GM21723 (cell line): Measurements from ENCODE around the gene UBE2U.

Experiments used
- ATAC-seq: cut with Tn5 transposase; IDR thresholded peaks from one replicate; pipeline ENCODE4 v1.9.1; 2021; ENCODE audit warnings: mild to moderate bottlenecking, moderate library complexity; ENCODE audit not compliant: unreplicated experiment

Gene UBE2U

DNA sequence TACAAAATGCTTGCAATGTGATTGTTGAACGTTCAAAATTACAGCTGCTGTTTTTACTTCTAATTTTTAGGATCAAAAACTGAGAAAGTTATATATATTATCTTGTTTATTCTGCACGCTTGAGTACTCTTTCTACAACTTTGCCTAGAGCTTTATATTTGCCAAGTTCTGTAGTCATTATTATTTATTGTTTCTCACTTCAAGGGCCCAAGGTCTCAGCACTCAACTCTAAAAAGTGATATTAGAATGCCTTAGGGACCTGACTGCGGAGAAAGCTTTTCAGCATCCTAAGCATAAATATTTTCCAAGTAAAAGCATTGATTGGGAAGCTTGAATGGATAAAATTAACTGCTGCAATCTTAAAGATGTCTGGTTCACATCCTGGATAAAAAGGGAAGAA is 83.6 kb downstream of the UBE2U start:
- ATAC-seq, result no peak

DNA sequence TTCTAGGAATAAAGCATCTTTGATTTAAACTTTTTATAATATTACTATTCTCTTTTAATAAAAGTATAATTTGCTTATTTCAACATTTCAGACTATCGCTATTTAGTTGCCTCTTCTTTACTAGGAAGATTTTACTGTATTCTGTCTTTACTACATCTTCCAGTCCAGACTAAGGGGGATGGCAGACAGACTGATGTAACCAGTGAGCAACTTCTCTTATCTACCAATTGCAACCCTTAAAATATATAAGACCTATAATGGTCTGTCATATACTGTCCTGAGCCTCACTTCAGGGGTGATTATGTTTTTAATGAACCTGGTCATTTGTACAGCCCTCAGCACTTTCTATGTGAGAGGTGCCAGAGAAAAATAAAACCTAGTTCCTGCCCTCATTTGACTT is 87.0 kb downstream of the UBE2U start:
- ATAC-seq, result no peak

GRCh38 chr1:64291931-64292330 is 88.5 kb downstream of the UBE2U start:
- ATAC-seq, result no peak

DNA sequence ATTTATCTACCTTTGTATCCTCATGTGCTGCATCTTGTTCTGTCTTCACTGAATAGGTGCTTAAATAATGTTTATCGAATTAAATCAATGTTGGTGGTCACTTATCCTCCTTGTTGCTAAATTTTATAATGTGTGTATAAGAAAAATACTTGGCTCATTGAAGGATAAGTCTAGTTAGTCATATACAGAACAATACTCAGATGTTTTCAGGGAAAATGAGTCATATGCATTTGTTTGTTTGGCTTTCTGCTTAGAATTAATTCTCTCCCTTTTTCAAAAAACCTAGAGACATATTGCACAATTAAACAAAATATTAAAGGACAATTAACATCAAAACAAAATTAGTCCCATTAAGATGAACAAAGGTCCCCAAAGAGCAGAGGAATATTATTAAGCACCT is 89.0 kb downstream of the UBE2U start:
- ATAC-seq, result no peak

- ATAC-seq, result no peak
Observed at GRCh38 chr1:64293820-64294219, 90.4 kb downstream of the UBE2U start.

DNA sequence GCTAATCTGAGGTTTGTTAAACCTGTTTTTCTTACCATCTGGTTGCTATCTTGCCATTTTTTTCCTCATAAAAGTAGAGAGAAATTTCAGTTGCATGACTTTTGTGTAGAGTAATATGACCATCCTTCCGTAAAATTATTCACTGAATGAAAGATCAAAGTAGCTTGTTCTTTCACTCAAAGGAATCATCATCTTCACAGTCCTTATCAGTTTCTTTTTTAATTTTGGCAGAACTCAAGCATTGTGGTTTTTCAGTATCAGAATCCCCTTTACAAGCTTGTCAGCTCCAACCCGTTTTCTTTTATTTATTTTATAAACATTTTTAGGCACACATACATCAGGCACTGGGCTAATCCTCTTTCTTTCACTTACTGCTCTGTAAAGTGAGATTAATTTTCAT is 91.7 kb downstream of the UBE2U start:
- ATAC-seq, result no peak

GRCh38 chr1:64295561-64295960 is 92.1 kb downstream of the UBE2U start:
- ATAC-seq, result no peak

DNA sequence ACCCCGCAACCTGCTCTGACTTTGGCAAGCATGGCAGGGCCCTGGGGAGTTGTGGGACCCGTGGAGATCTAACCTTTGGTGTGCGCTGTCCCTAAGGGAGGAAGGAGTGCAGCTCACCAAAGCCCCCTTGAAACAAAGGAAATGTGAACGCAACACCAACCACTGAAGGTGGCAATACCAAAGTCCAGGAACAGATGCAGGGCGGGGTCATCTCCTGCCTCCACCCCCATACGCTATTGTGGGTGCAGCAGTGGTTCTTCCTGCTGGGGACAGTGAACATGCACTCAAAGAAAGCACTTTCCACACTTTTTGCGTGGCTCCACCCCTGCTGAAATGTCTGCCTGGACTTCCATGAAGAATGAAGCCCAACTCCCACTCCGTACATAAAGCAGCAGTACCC is 93.0 kb downstream of the UBE2U start:
- no peak for ATAC-seq

DNA sequence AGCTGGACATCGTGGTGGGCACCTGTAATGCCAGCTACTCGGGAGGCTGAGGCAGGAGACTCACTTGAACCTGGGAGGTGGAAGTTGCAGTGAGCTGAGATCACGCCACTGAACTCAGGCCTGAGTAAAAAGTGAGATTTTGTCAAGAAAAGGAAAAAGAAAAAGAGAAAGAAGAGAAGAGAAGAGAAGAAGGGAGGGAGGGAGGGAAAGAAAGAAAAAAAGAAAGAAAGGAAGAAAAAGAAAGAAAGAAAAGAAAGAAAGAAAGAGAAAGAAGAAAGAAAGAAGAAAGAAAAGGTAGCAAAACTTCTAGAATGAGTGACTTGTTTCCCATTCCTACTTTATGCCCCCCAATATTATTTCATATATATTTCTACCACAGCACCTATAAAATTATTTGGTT is 98.8 kb downstream of the UBE2U start:
- ATAC-seq, result no peak

- no peak for ATAC-seq
Observed at GRCh38 chr1:64302971-64303370, 99.5 kb downstream of the UBE2U start.

GRCh38 chr1:64304823-64305222 is 101.4 kb downstream of the UBE2U start:
- ATAC-seq, result no peak

DNA sequence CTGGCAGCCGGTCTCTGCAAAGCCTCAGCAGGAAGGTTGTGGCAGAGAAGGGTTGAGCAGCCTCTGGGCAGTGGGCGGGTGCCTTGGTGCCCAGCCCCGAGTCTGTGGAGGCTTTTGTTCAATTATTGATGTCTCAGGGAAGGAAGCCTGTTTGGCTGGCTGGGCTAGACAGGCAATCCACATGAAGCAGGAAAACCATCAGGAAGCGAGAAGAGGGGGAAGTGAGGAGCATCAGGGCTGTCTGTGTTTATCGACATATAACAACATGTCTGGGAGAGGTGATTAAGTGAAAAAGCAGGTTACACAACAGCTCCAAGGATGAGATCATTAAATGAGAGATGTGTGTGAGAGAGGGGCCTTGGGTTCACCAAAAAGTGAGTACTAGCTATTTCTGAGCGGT is 105.4 kb downstream of the UBE2U start:
- no peak for ATAC-seq

GRCh38 chr1:64309431-64309831 is 106.0 kb downstream of the UBE2U start:
- no peak for ATAC-seq

- no peak for ATAC-seq
Observed at GRCh38 chr1:64310760-64311159, 107.3 kb downstream of the UBE2U start.

DNA sequence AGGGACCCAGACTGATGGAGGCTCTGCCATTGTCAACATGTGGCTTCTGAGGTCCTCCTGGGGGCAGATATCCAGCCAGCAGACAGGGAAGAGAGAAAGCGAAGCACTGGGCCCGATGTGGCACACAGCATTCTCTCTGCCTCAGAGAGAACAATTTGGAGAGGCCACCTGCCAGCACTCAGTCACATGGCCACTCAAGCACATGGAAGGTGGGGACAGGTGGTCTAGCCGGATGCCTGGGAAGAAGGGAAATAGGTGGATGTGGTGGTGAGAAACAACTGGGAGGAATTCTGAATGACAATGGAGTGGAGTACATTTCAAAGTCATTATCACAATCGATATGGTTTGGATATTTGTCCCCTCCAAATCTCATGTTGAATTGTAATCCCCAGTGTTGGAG is 109.0 kb downstream of the UBE2U start:
- no peak for ATAC-seq

- no peak for ATAC-seq
Observed at GRCh38 chr1:64315402-64315801, 112.0 kb downstream of the UBE2U start.
